Aorta (tissue), 5 donors: ENCODE measurements around the gene BRAT1. TPM values are rescaled to one million over a fixed set of nuclear protein-coding genes. Genes with fewer than 3 reads are reported as not detected.
"Not testable (repeated sequence)": the region's sequence is repeated elsewhere in the genome, so short reads cannot be mapped to it uniquely, and the experiment has no call there.

ENCODE experiments used
- ATAC-seq: fragments of 200-7000 bp; cut with Tn5 transposase; one replicate; pipeline ENCODE4 v1.9.1; 2022; ENCODE audit warnings: moderate library complexity; ENCODE audit not compliant: low FRiP score
- DNase-seq, 2 donors: peaks; one replicate each; pipeline ENCODE4 v3.0.0-alpha.2; 2020
- H3K27ac ChIP-seq, 2 donors: one replicate each; pipeline ENCODE4 v1.5.1; 2013; ENCODE audit warnings: low read length in 2 of 2, mild to moderate bottlenecking in 2 of 2, moderate library complexity in 2 of 2, control low read depth in 1 of 2, inconsistent platforms in 1 of 2, low read depth in 1 of 2
- H3K27me3 ChIP-seq, 2 donors: one replicate each; pipeline ENCODE4 v1.6.1; 2013; ENCODE audit warnings: control low read depth in 1 of 2, low read length in 1 of 2, mild to moderate bottlenecking in 1 of 2, moderate library complexity in 1 of 2; ENCODE audit not compliant: insufficient read depth in 2 of 2, control insufficient read depth in 1 of 2
- H3K36me3 ChIP-seq, 2 donors: one replicate each; pipeline ENCODE4 v1.6.1; 2013; ENCODE audit warnings: control low read depth in 1 of 2, low read length in 1 of 2, mild to moderate bottlenecking in 1 of 2; ENCODE audit not compliant: insufficient read depth in 2 of 2, control insufficient read depth in 1 of 2
- H3K4me1 ChIP-seq, 2 donors: one replicate each; pipeline ENCODE4 v1.6.1; 2013; ENCODE audit warnings: low read length in 2 of 2, control low read depth in 1 of 2, mild to moderate bottlenecking in 1 of 2, moderate library complexity in 1 of 2; ENCODE audit not compliant: insufficient read depth in 2 of 2, control insufficient read depth in 1 of 2
- H3K4me3 ChIP-seq, 2 donors: one replicate each; pipeline ENCODE4 v1.5.1; 2013; ENCODE audit warnings: low read length in 2 of 2, control low read depth in 1 of 2, mild to moderate bottlenecking in 1 of 2
- H3K9me3 ChIP-seq: one replicate; pipeline ENCODE4 v1.6.1; 2013; ENCODE audit warnings: mild to moderate bottlenecking, low read length; ENCODE audit not compliant: control insufficient read depth
- WGBS, 2 donors: extraction: QIAGEN DNeasy Blood & Tissue Kit; methylation state at CpG; one replicate each; pipeline ENCODE4 v1.1.7; 2013; 5-methylcytosine and 5-hydroxymethylcytosine counted together
- intact Hi-C, 2 donors: fragments of 100-400 bp; cut with DNase I; formaldehyde crosslinking; loops; one replicate each; pipeline versions ENCODE4 v1.14.2 to v1.15.0; 2022
- polyA plus RNA-seq, 2 donors: library from polyadenylated mRNA; stranded (reverse); fragments of 200-250 nt; gene quantifications; one replicate each; pipeline ENCODE4 v1.2.3, GENCODE V29; 2013
- total RNA-seq, 2 donors: library from RNA; stranded (reverse); fragmentation: NEBNext Ultra II Directional; extraction: Animal tissue kit (Norgen Biotek cat#: 25700); gene quantifications; one replicate each; pipeline ENCODE4 v1.2.1, GENCODE V29; 2021
- donor health status: healthy with polysubstance abuse.
- donor health status: Bipolar disorder and iron deficiency.
- donor health status: DM: no; HTN: no; CAD: no.
- donor health status: DM: no; HTN: no; CAD: no.
- donor health status: DM: yes; HTN: yes; CAD: no.

Gene BRAT1
- total and polyA plus RNA-seq, 4 donors, result 11.8 to 63.9 (median 19.6) TPM

DNA sequence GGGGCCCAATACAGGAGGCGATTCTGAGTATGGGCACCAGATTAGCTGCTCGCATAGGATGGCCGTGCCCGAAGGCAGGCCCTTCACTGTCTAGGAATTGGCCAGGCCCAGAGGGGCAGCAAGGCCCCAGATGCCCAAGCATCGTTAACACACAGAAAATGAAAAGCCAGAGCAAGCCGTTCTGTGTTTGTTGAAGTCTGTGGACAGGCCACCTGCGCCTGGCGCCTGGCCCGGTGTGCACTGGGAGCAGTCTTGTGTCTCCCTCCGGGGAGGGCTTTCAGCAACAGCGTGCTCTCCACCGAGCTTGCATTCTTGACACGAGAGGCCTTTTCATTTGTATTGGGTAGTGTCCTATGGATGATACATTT is 41.9 kb upstream of the BRAT1 start:
- H3K9me3 ChIP-seq, result no peaks in the 10 kb centered on the region
- intact Hi-C loops, result no loop called here
- no peaks in the 10 kb centered on the region for H3K4me1 ChIP-seq
- no peaks in the 10 kb centered on the region for H3K27me3 ChIP-seq
- 94 to 95% methylated on average over 13 of the region's 13 CpGs for WGBS, 2 donors
- no peak for ATAC-seq
- no peak overlapping the region for H3K27ac ChIP-seq
- H3K4me3 ChIP-seq, result no peak overlapping the region
- no peaks in the 10 kb centered on the region for H3K36me3 ChIP-seq
- DNase-seq, result no peak

DNA sequence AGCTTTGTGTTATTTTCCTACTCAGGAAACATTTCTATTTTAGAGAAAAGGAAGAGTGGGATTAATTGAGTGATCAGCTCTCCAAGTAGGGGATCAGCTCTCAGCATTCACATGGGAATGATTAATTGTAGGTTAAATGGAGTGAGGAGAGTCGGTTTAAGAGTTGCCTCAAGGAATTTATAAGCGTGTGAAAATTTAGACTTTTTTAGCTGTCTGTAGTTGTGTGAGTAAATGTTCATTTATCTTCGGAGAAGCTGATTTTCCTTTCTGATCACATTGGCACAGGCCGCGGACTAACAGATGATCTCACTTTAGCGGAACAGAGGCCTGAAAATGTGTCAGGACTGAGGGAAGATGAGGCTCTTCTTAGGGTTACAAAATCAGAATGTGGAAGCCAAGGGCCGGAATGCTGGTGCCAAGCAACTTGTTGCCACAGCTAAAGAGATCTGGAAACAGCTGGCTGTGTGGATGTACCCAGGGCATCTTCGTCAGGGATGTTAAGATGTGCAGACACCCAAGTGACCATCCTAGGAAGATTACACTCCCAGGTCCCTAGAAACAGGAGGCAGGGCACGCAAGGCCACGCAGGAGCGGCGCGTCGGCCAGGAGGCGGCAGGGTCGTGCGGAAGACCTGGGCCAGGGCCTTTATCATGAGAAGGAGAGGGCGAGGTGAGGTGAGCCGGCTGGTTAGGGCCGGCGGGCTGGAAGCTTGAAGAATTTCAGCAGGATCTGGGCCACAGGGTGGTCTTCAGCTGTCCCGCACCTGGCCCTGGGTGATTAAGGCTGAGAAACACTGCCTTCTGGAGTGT is 41.3 kb upstream of the BRAT1 start:
- no peaks in the 10 kb centered on the region for H3K4me1 ChIP-seq
- H3K9me3 ChIP-seq, result no peaks in the 10 kb centered on the region
- H3K36me3 ChIP-seq, result no peaks in the 10 kb centered on the region
- ATAC-seq (no peak), DNase-seq (no peak)
- H3K27ac ChIP-seq, result no peak overlapping the region
- 85 to 86% methylated on average over 22 of the region's 22 CpGs for WGBS, 2 donors
- intact Hi-C loops, result no loop called here
- H3K4me3 ChIP-seq, result no peak overlapping the region
- H3K27me3 ChIP-seq, result no peaks in the 10 kb centered on the region

DNA sequence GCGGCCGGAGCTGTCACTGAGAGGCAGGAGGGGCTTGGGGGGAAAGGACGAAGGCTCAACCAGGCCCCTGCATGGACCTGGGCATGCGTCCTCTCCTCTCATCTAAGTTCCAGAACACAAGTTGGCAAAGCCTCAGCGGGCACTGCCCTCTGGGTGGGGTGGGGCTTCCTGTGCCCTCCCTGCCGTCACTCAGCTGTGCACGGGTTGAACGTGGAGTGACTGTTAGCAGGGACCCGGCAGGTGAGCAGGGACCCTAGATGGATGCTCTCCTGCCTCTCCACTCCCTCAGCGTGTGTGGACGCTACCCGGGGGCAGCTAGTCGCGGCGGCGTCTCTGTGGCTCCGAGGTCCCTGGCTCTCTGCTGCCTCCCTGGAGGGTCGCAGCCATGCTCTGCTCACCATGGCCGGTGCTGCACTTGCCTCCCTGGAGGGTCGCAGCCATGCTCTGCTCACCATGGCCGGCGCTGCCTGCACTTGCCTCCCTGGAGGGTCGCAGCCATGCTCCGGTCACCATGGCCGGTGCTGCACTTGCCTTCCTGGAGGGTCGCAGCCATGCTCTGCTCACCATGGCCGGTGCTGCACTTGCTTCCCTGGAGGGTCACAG is 40.0 kb upstream of the BRAT1 start:
- no peak overlapping the region for H3K4me3 ChIP-seq
- WGBS, 2 donors, result 89 to 92% methylated on average over 27 of the region's 27 CpGs
- no peak overlapping the region for H3K27ac ChIP-seq
- no peak for ATAC-seq
- intact Hi-C loops, result no loop called here
- no peaks in the 10 kb centered on the region for H3K27me3 ChIP-seq
- no peak for DNase-seq
- H3K36me3 ChIP-seq, result no peaks in the 10 kb centered on the region
- no peaks in the 10 kb centered on the region for H3K9me3 ChIP-seq
- H3K4me1 ChIP-seq, result no peaks in the 10 kb centered on the region

DNA sequence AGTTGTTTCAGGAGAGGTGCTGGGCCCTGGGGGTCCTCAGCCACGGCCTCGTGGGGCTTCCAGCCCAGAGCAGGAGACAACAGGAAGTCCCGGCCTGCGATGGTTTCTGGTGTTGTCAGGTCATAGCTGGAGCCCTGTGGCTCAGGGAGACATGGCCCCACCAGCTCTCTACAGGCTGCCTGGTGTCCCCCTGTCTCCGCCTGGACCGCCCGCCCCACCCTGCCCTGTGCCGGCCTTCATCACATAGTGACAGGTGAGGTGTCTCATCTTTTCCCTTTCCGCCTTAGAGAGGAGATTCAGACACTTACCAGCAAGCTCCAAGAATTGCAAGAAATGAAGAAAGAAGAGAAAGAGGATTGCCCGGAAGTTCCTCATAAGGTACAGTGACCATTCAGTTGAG is 39.3 kb upstream of the BRAT1 start:
- Histone ChIP-seq H3K4me3 (no peak overlapping the region), H3K27me3 (no peaks in the 10 kb centered on the region), H3K4me1 (no peaks in the 10 kb centered on the region), H3K9me3 (no peaks in the 10 kb centered on the region), H3K27ac (no peak overlapping the region), H3K36me3 (no peaks in the 10 kb centered on the region)
- 89 to 95% methylated on average over 10 of the region's 10 CpGs for WGBS, 2 donors
- DNase-seq (no peak), ATAC-seq (no peak)
- intact Hi-C loops, result no loop called here

DNA sequence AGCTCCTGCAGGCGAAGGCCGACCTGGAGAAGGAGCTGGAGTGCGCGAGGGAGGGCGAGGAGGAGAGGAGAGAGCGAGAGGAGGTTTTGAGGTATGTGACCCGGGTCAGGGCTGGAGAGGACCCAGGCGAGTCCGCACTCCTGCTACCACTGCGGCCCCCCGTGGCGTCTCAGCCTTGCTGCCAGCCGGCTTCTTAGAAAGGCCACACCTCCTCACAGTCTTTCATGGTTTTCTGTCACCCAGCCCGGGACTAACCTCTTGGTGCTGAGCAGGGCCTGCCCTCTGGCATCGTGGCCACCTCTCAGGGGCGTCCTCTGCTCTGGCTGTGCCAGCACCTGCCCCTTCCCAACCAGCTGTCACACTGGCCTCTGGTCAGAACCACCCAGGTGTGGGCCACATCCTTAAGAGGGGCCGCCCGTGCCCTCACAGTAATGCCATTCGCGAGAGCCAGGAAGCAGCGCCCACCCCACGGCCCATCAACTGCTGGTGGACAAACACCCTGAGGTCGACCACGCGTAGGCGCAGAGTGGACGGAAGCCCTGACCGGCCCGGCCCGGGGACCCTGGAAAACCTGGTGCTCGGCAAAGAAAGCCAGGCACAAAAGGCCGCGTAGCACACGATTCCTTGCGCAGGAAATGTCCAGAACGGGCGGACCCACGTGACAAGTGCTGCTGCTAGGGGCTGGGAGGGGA is 37.9 kb upstream of the BRAT1 start:
- Histone ChIP-seq H3K27me3 (no peaks in the 10 kb centered on the region), H3K9me3 (no peaks in the 10 kb centered on the region), H3K27ac (no peak overlapping the region), H3K36me3 (no peaks in the 10 kb centered on the region), H3K4me3 (no peak overlapping the region), H3K4me1 (no peaks in the 10 kb centered on the region)
- WGBS, 2 donors, result 95% methylated on average over 37 to 38 of the region's 38 CpGs
- ATAC-seq (no peak), DNase-seq (no peak)
- intact Hi-C loops, result no loop called here

DNA sequence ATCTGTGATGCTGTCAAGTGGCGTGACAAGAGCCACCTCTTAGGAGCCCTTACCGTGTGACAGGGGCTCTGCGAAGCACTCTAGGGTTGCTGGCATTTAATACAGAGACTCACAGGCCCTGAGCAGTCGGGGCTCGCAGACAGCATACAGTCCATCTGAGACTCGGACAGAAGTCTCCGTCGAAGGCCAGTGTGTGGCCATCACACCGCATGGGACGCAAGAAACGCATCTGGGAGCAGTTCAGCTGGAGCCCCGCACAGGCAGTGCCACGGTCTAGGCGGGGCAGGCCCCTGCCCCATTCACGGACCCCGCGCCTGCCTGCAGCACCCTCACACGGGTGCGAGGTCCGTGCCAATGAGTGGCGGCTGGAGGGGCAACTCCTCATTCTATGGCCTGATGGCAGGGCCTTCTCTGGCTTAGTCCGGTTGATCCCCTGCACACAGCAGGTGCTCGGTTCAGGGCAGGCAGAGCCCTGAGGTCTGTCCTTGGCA is 37.1 kb upstream of the BRAT1 start:
- intact Hi-C loops, result no loop called here
- no peaks in the 10 kb centered on the region for H3K4me1 ChIP-seq
- no peaks in the 10 kb centered on the region for H3K27me3 ChIP-seq
- H3K9me3 ChIP-seq, result no peaks in the 10 kb centered on the region
- H3K4me3 ChIP-seq, result no peak overlapping the region
- ATAC-seq (no peak), DNase-seq (no peak)
- no peak overlapping the region for H3K27ac ChIP-seq
- H3K36me3 ChIP-seq, result no peaks in the 10 kb centered on the region
- WGBS, 2 donors, result 95 to 97% methylated on average over 23 of the region's 23 CpGs

DNA sequence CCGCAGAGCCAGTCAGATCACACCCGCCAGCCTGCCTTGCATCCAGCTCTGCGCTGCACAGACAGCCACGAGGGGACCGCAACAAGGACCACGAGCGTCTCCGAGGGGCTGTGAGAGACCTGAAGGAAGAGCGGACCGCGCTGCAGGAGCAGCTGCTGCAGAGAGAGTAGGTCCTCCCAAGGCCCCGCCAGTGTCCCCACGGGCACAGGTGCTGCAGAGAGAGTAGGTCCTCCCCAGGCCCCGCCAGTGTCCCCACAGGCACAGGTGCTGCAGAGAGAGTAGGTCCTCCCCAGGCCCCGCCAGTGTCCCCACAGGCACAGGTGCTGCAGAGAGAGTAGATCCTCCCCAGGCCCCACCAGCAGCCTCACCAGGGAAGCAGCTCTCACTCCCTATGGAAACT is 34.6 kb upstream of the BRAT1 start:
- intact Hi-C loops, H3K4me3 ChIP-seq, H3K36me3 ChIP-seq, DNase-seq, H3K9me3 ChIP-seq, H3K27me3 ChIP-seq, H3K27ac ChIP-seq, H3K4me1 ChIP-seq, ATAC-seq: not testable (repeated sequence)
- WGBS, 2 donors, result 94 to 95% methylated on average over 14 to 15 of the region's 15 CpGs

DNA sequence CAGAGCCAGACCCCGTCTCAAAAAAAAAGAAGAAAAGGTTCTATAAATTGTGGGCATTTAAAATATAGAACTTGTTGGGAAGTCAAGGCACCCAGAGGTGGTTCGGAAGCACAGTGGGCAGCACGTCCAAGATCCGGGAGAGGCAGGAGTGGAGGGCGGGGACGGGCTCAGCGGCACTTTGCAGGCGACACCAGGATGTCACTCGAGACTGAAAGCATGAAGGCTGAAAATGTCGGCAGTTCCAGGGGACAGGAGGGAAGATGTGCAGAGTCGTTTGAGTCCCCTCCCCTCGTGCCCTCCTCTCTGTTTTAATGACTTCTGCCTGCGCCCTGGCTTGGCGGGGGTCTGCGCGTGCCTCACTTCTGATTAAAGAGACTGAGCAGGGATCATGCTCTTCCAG is 34.0 kb upstream of the BRAT1 start:
- no peak for DNase-seq
- intact Hi-C loops, result no loop called here
- Histone ChIP-seq H3K4me1 (no peaks in the 10 kb centered on the region), H3K9me3 (no peaks in the 10 kb centered on the region), H3K36me3 (no peaks in the 10 kb centered on the region), H3K4me3 (no peak overlapping the region), H3K27ac (no peak overlapping the region), H3K27me3 (no peaks in the 10 kb centered on the region)
- no peak for ATAC-seq
- WGBS, 2 donors, result 94 to 96% methylated on average over 16 of the region's 16 CpGs
